Posterior vena cava (tissue), 2 donors: ENCODE results near the gene POLR2J2. TPM values are rescaled to one million over a fixed set of nuclear protein-coding genes. Genes with fewer than 3 reads are reported as not detected.

Source experiments
- total RNA-seq, 2 donors: library from RNA; stranded (reverse); fragmentation: NEBNext Ultra II Directional; extraction: Animal tissue kit (Norgen Biotek cat#: 25700); gene quantifications; one replicate each; pipeline ENCODE4 v1.2.1, GENCODE V29; 2021
- donor health status: DM: yes; HTN: yes; CAD: no.
- donor health status: DM: yes; HTN: yes; CAD: no.

Gene POLR2J2
- total RNA-seq, 2 donors from 2014 or later, result 5.2 to 7.5 TPM

Other genes with a start within 250 kb of the POLR2J2 start
- 10 to 100 TPM; 13.0 to 17.5 TPM for gene ORAI2, start 238.1 kb downstream of the POLR2J2 start, total RNA-seq
- gene ALKBH4, start 206.8 kb downstream of the POLR2J2 start, total RNA-seq, result 1 to 10 TPM; 6.4 to 6.8 TPM
- 1 to 10 TPM; 6.6 to 9.2 TPM for gene LRWD1, start 206.7 kb downstream of the POLR2J2 start, total RNA-seq
- 10 to 100 TPM; 35.0 to 40.3 TPM for gene POLR2J, start 192.7 kb downstream of the POLR2J2 start, total RNA-seq
- 10 to 100 TPM; 12.1 to 17.6 TPM for gene RASA4B, start 153.9 kb downstream of the POLR2J2 start, total RNA-seq
- 10 to 100 TPM in 1 of 2 donors, 1 to 10 TPM in 1; 9.8 to 13.7 TPM for gene UPK3BL2, start 128.0 kb downstream of the POLR2J2 start, total RNA-seq
- gene SPDYE2, start 120.4 kb downstream of the POLR2J2 start, total RNA-seq, result not detected
- gene POLR2J3, start 99.1 kb downstream of the POLR2J2 start, total RNA-seq, result 10 to 100 TPM; 21.9 to 32.0 TPM
- gene RASA4, start 54.9 kb downstream of the POLR2J2 start, total RNA-seq, result 10 to 100 TPM; 47.1 to 47.9 TPM
- 1 to 10 TPM; 6.5 to 9.0 TPM for gene UPK3BL1, start 28.9 kb downstream of the POLR2J2 start, total RNA-seq
- not detected for gene SPDYE2B, start 21.3 kb downstream of the POLR2J2 start, total RNA-seq
- gene FAM185A, start 77.3 kb upstream of the POLR2J2 start, total RNA-seq, result 1 to 10 TPM; 5.2 to 8.0 TPM
- gene LRRC17, start 241.3 kb upstream of the POLR2J2 start, total RNA-seq, result 10 to 100 TPM in 1 of 2 donors, 1 to 10 TPM in 1; 1.4 to 11.1 TPM